ENCODE results near the gene PEA15. TPM values are rescaled to one million over a fixed set of nuclear protein-coding genes. Genes with fewer than 3 reads are reported as not detected.

Gene PEA15
- total RNA-seq, 2 experiments from 2014 or later, result 22.3 to 30.5 TPM

GRCh38 chr1:160177667-160178066 lies 27.5 kb upstream of the PEA15 start:
- no peaks in the 10 kb centered on the region for H3K36me3 ChIP-seq (ENCODE audit: insufficient read depth, low read length)
- DNase-seq (ENCODE audit: low spot score), result no peak
- no peaks in the 10 kb centered on the region for H3K9me3 ChIP-seq (ENCODE audit: low read length)
- no peaks in the 10 kb centered on the region for H3K79me2 ChIP-seq (ENCODE audit: insufficient read depth, low read depth, low read length)
- H3K27ac ChIP-seq (ENCODE audit: low read depth, low read length, poor library complexity, severe bottlenecking), result no peak overlapping the region
- POLR2A ChIA-PET, result no interaction called here
- H3K4me1 ChIP-seq (ENCODE audit: insufficient read depth, low read length, poor library complexity, severe bottlenecking), result no peaks in the 10 kb centered on the region
- no peak overlapping the region for H3K4me3 ChIP-seq (ENCODE audit: low read depth, low read length, poor library complexity, severe bottlenecking)
- intact Hi-C loops (cut with micrococcal nuclease; ENCODE audit: unreplicated experiment), result no loop called here
- TF ChIP-seq EZH2phosphoT487 (IDR thresholded peaks at IDR 0.05; ENCODE audit: borderline replicate concordance, low read depth, low read length), result no peak
- TF ChIP-seq CTCF (conservative IDR thresholded peaks at IDR 0.05; ENCODE audit: low read length), result no peak
- H4K20me1 ChIP-seq (ENCODE audit: insufficient read depth, low read length), result no peaks in the 10 kb centered on the region
- CTCF ChIA-PET (ENCODE audit: unreplicated experiment), result no interaction called here
- H3K4me2 ChIP-seq (ENCODE audit: low read length), result no peak overlapping the region
- H2AFZ ChIP-seq (ENCODE audit: low read length), result no peak overlapping the region
- H3K9me2 ChIP-seq (ENCODE audit: insufficient read depth, low read length), result no peaks in the 10 kb centered on the region
- BruUV-seq (replicated peaks), result no TSS peak

DNA sequence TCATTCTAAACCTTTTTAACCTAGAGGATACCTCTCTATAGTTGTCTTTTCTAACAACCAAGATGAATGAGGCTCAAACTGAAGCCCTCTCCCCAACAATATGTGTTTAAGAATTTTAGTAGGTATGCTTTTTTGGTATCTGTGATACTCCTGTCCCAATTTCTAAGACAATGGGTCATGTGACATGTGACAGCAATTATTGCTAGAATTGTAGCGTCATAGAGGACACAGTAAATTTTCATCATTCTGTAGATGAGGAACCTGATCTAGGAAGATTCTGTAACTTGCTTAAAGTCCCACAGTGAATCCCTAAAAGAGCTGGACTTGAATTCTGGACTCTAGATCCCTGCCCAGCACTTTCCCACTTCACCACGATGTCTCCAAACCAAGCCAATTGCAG lies 26.5 kb upstream of the PEA15 start:
- intact Hi-C loops (cut with micrococcal nuclease; ENCODE audit: unreplicated experiment), result no loop called here
- no TSS peak for BruUV-seq (replicated peaks)
- no peaks in the 10 kb centered on the region for H3K9me2 ChIP-seq (ENCODE audit: insufficient read depth, low read length)

GRCh38 chr1:160179336-160179735 lies 25.8 kb upstream of the PEA15 start:
- intact Hi-C loops (cut with micrococcal nuclease; ENCODE audit: unreplicated experiment), result no loop called here
- Histone ChIP-seq H3K9me3 (ENCODE audit: low read length) (no peaks in the 10 kb centered on the region), H3K4me3 (ENCODE audit: low read depth, low read length, poor library complexity, severe bottlenecking) (no peak overlapping the region), H3K27ac (ENCODE audit: low read depth, low read length, poor library complexity, severe bottlenecking) (no peak overlapping the region), H4K20me1 (ENCODE audit: insufficient read depth, low read length) (no peaks in the 10 kb centered on the region), H3K4me1 (ENCODE audit: insufficient read depth, low read length, poor library complexity, severe bottlenecking) (no peaks in the 10 kb centered on the region), H3K4me2 (ENCODE audit: low read length) (no peak overlapping the region), H2AFZ (ENCODE audit: low read length) (no peak overlapping the region), H3K9me2 (ENCODE audit: insufficient read depth, low read length) (no peaks in the 10 kb centered on the region), H3K36me3 (ENCODE audit: insufficient read depth, low read length) (no peaks in the 10 kb centered on the region), H3K79me2 (ENCODE audit: insufficient read depth, low read depth, low read length) (no peaks in the 10 kb centered on the region)
- no TSS peak for BruUV-seq (replicated peaks)
- POLR2A ChIA-PET, result no interaction called here
- TF ChIP-seq CTCF (conservative IDR thresholded peaks at IDR 0.05; ENCODE audit: low read length) (no peak), EZH2phosphoT487 (IDR thresholded peaks at IDR 0.05; ENCODE audit: borderline replicate concordance, low read depth, low read length) (no peak)
- no peak for DNase-seq (ENCODE audit: low spot score)
- CTCF ChIA-PET (ENCODE audit: unreplicated experiment), result no interaction called here

More for the DNA sequence above, 26.5 kb upstream of the PEA15 start:
- TF ChIP-seq CTCF (conservative IDR thresholded peaks at IDR 0.05; ENCODE audit: low read length) (no peak), EZH2phosphoT487 (IDR thresholded peaks at IDR 0.05; ENCODE audit: borderline replicate concordance, low read depth, low read length) (no peak)
- POLR2A ChIA-PET, result no interaction called here
- Histone ChIP-seq H3K4me1 (ENCODE audit: insufficient read depth, low read length, poor library complexity, severe bottlenecking) (no peaks in the 10 kb centered on the region), H4K20me1 (ENCODE audit: insufficient read depth, low read length) (no peaks in the 10 kb centered on the region), H3K4me2 (ENCODE audit: low read length) (no peak overlapping the region), H3K79me2 (ENCODE audit: insufficient read depth, low read depth, low read length) (no peaks in the 10 kb centered on the region), H3K36me3 (ENCODE audit: insufficient read depth, low read length) (no peaks in the 10 kb centered on the region), H3K9me3 (ENCODE audit: low read length) (no peaks in the 10 kb centered on the region), H2AFZ (ENCODE audit: low read length) (no peak overlapping the region), H3K27ac (ENCODE audit: low read depth, low read length, poor library complexity, severe bottlenecking) (no peak overlapping the region), H3K4me3 (ENCODE audit: low read depth, low read length, poor library complexity, severe bottlenecking) (no peak overlapping the region)
- CTCF ChIA-PET (ENCODE audit: unreplicated experiment), result no interaction called here
- DNase-seq (ENCODE audit: low spot score), result no peak
